ENCODE data around the gene NOB1.
"Not testable (repeated sequence)": the region's sequence is repeated elsewhere in the genome, so short reads cannot be mapped to it uniquely, and the experiment has no call there.

NOB1 gene

DNA sequence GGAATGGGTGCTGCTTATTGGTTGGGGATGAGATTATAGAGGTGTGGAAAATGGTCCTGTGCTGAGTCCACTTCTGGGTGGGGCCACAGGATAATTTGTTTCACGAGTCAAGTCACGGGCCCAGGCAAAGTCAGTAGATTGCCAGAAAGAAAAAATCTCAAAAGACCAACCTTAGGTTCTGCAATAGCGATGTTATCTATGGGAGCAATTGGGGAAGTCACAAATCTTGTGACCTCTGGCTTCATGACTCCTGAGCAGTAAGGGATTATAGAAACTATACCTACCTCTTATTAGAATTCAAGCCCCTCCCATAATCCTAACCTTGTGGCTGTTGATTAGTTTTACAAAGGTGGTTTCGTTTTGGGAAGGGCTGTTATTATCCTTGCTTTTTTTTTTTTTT, 38.8 kb upstream of the NOB1 start:
- no peak overlapping the region for H3K4me3 ChIP-seq (ENCODE audit: low read depth, low read length)
- no peak for DNase-seq (ENCODE audit: low read depth)
- TF ChIP-seq, protein P1, sequence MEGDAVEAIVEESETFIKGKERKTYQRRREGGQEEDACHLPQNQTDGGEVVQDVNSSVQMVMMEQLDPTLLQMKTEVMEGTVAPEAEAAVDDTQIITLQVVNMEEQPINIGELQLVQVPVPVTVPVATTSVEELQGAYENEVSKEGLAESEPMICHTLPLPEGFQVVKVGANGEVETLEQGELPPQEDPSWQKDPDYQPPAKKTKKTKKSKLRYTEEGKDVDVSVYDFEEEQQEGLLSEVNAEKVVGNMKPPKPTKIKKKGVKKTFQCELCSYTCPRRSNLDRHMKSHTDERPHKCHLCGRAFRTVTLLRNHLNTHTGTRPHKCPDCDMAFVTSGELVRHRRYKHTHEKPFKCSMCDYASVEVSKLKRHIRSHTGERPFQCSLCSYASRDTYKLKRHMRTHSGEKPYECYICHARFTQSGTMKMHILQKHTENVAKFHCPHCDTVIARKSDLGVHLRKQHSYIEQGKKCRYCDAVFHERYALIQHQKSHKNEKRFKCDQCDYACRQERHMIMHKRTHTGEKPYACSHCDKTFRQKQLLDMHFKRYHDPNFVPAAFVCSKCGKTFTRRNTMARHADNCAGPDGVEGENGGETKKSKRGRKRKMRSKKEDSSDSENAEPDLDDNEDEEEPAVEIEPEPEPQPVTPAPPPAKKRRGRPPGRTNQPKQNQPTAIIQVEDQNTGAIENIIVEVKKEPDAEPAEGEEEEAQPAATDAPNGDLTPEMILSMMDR (conservative IDR thresholded peaks at IDR 0.05; ENCODE audit: low read depth, low read length): no peak

DNA sequence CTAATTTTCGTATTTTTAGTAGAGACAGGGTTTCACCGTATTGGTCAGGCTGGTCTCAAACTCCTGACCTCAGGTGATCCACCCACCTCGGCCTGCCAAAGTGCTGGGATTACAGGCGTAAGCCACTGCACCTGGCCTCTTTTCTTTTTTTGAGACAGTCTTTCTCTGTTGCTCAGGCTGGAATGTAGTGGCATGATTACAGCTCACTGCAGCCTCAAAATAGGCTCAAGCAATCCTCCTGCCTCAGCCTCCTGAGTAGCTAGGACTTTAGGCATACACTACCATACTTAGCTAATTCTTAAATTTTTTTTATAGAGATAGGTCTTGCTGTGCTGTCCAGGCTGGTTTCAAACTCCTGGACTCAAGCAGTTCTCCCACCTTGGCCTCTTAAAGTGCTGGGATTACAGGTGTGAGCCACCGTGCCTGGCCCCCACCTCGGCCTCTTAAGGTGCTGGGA, 36.7 kb upstream of the NOB1 start:
- H3K4me3 ChIP-seq (ENCODE audit: low read depth, low read length); DNase-seq (ENCODE audit: low read depth): not testable (repeated sequence)

DNA sequence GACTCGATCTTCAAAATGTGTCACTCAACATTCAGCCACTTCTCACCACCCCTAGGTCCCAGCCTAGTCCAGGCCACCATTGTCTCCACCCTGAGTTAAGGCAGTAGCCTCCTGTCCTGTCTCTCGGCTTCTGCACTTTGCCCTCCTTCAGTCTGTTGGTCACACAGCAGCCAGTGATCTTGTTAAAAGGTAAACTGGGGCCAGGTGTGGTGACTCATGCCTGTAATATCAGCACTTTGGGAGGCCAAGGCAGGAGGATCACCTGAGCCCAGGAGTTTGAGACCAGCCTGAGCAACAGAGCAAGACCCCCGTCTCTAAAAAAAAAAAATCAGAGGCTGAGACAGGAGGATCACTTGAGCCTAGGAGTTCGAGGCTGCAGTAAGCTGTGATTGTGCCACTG, 33.2 kb upstream of the NOB1 start:
- TF ChIP-seq, protein P1 (conservative IDR thresholded peaks at IDR 0.05; ENCODE audit: low read depth, low read length): no peak
- no peak overlapping the region for H3K4me3 ChIP-seq (ENCODE audit: low read depth, low read length)
- DNase-seq (ENCODE audit: low read depth): no peak

DNA sequence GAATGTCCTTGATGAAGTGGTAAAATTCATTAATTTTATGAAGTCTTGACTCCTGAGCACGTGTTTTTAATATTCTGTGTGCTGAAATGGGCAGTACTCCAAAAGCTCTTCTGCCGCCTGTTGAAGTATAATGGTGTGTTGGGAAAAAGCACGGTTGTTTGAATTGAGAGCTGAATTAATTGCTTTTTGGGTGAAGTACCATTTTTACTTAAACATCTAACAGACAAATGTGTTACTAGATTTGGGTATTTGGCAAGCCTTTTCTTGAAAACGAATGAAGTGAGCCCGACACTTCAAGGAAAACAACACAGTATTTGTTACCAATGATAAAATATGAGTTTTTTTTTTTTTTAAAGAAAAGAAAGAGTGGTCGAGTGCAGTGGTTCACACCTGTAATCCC, 29.9 kb upstream of the NOB1 start:
- no peak overlapping the region for H3K4me3 ChIP-seq (ENCODE audit: low read depth, low read length)
- TF ChIP-seq, protein P1 (conservative IDR thresholded peaks at IDR 0.05; ENCODE audit: low read depth, low read length): no peak
- DNase-seq (ENCODE audit: low read depth): no peak

DNA sequence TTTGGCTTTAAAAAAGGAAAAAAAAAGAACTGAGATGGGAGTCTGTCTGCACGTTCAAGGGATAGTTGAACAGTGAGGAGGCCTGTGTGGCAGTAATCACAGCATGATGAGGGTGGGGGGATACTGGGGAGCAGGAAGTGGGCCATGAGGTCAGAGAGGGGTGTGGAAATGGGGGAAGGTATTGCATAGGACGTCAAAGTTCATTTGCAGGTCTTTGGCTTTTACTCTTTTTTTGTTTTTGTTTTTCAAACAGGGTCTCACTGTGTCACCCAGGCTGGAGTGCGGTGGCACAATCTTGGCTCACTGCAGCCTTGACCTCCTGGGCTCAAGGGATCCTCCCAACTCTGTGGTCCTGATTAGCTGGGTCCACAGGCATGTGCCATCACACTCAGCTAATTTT, 26.4 kb upstream of the NOB1 start:
- TF ChIP-seq, protein P1 (conservative IDR thresholded peaks at IDR 0.05; ENCODE audit: low read depth, low read length): no peak

DNA sequence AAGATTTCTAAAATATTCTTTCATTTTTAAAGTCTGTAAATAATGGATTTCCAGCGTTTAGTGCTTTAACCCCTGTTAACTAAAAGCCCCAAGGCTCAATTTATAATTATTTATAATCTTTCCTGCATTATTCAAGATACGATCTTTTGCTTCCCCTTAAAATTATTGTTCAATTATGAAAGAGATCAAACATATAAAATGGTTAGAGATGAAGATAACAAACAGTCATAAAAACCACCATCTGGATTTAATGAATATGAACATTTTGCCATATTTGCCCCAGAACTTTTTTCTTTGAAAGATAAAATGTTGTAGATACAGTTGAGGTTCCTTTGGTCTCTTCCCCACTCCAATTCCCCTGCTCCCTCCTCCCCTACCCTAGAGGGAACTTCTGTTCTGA, 25.0 kb upstream of the NOB1 start:
- no peak overlapping the region for H3K4me3 ChIP-seq (ENCODE audit: low read depth, low read length)
- DNase-seq (ENCODE audit: low read depth): no peak
- TF ChIP-seq, protein P1 (conservative IDR thresholded peaks at IDR 0.05; ENCODE audit: low read depth, low read length): no peak

More for the DNA sequence above, 26.4 kb upstream of the NOB1 start:
- no peak for DNase-seq (ENCODE audit: low read depth)
- no peak overlapping the region for H3K4me3 ChIP-seq (ENCODE audit: low read depth, low read length)

DNA sequence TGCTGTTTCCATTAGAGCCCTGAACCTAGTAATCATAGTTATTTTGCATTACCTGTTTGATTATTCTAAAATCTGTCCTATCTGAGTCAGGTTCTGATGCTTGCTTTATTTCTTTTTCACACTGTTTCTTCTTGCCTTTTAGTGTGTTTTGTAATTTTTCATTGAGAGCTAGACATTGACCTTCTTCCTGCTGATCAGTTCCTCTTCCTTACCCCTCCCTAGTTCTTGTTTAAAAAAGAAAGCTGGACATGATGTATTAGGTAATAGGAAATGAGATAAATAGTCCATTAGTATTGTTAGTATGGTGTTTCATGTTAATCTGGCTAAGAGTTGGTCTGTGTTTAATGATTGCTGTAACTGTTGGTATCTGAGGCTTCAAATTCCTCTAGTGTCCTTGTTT, 20.8 kb upstream of the NOB1 start:
- H3K4me3 ChIP-seq (ENCODE audit: low read depth, low read length): no peak overlapping the region
- DNase-seq (ENCODE audit: low read depth): no peak
- TF ChIP-seq, protein P1 (conservative IDR thresholded peaks at IDR 0.05; ENCODE audit: low read depth, low read length): no peak
